ENCODE data around the gene LAMA4.
"Not testable (repeated sequence)": the region's sequence is repeated elsewhere in the genome, so short reads cannot be mapped to it uniquely, and the experiment has no call there.

Gene LAMA4

DNA sequence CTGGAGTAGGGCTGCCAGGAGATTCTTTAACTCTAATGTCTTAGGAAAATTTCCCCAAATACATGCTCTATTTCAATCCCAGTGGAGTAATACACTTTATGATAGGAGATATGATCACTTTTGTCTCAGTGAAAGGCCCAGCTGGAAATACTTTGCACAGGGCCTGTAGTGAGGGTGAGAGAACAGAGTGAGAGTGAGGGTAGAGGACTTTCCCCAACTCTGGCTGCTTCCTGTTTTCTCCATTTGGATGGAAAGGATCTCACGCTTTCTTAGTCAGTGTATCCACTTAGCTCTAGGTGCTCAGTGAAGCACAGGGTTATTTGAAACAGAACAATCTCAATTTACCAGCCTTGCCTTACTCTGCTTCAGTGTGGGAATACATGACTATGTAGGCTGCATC is 130.4 kb downstream of the LAMA4 start:
- FAIRE-seq: no peak

DNA sequence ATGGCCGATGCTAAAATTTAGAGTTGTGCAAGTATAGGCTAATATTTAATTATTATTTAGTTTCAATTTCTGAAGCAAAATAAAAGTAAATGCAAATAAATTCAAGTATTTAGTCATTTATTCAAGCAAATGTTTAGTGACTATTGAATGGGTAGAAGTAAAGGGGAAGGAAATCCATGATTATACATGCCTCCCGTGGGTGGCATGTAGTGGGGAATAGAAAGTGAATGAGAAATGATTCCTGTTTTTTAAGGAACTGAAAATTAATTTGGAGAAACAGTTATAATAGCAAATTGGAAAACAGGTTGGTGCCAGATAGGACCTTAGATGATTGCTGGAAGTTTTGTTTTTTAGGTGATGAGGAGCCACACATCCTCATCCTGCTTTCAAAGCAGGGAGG is 131.6 kb downstream of the LAMA4 start:
- FAIRE-seq: no peak

DNA sequence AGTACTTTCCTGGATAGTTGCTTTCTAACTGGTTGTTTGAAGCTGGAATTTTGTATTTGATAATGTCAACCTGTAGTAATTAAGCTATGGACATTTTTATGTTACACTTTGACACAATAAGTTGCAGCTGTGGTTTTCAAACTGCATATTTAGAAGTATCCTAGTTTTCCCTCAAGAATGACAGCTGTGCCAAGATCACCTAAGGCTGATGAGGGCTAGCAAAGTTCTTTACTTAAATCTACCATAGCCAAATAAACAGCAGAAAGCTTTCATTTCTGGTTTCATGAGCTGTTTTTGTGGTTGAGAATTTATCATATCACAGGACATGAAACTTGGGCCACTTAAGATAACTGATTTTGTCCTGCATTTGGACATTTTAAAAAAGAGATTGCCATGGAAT is 136.3 kb downstream of the LAMA4 start:
- no peak for FAIRE-seq

DNA sequence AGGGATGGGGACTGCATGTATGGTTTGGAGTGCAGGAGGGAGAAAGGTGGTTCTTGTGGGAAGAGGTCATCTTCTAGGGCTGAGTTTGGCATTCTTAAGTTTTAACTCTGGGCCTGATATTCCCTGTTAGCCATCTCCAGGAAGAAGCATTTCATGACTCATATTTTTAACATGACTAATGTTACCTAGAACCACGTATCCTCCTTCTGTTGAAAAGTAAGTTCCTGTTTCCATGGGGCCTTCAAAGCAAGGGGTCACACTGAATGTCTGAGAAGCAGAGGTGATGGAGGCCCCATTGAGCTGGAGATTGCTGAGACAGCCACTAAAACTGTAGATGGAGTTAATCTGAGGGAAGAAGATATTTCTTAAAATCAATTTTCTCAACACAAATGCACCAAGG is 136.8 kb downstream of the LAMA4 start:
- FAIRE-seq: no peak

DNA sequence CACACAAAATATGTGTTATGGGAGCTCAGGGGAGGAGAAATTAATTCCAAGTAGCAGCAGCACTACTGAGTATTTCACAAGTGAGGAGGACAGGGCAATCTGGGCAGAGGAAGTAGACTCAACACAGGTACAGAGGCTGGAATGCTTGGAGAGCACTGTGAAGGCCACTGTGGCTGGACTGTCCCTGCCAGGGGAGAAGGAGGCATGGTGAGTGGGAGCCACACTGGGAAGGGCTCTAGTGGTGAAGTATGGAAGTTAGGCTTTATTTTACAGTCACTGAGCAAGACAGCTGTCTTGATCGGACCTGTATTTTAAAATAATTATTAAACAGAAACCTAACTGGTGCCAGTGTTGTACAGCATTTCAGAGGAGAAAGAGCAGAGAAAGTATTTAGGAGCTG is 138.1 kb downstream of the LAMA4 start:
- FAIRE-seq: no peak

DNA sequence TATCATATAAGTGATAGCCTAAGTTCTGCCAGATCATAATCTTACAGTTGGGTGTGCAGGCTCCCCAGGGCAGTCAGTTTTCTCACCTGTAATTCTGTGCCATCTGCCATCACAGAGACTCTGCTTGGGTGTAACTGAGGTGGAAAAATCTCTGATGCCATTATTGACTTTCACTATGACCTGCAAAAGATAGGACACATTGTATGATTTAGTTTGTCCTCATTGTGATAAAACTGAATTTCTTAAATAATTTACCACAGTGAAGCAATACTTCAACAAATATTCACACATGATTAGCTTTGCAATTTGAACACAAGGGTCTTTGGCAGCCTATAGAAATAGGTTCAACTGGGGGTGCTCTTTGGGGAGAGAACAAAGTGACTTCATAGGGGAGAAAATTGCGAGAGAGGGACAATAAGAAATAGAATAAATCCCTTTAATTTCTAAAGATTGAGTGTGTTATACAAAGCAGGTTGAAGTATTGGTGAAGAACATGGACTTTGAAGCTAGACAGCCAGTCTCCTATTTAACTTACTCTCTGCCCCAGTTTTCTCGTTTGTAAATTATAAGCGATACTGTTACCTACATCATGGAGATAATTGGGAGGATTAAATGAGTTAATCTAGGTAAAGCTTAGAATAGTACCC is 139.7 kb downstream of the LAMA4 start:
- no peak for FAIRE-seq

DNA sequence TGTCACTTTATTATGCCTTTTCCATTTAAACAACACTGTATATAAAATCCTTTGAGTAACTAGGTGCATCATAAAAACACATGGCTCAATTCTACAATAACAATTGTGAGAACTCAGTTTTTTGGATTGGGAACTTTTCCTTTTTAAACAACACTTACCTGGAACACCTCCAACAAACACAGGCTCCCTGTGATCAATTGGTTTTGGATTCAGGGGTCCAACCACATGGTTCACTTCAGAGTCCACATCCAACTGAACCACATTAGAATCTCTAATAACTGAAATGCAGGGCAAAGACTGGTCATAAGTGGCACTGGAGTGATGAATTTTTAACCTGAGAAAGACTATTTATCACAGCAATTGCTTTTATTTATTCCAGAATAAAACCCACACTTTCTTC is 140.4 kb downstream of the LAMA4 start:
- no peak for FAIRE-seq

DNA sequence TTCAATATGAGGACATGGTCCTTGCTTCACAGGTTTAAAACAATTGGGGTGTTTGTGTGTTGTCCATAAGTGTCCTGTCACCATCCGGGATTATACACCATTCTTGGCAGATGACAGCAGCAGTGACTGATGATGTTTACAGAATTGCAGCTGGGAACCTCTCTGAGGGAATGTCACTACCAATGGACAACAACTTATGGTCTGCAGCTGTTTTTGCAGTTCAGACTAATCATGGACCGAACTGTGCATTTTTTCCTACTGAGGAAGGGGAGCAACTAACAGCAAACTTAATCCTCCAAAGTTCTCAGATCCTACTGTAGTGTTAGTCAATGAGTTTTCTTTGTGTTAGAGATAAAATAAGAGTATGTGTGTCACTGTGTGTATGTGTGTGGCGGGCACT is 140.9 kb downstream of the LAMA4 start:
- FAIRE-seq: no peak

DNA sequence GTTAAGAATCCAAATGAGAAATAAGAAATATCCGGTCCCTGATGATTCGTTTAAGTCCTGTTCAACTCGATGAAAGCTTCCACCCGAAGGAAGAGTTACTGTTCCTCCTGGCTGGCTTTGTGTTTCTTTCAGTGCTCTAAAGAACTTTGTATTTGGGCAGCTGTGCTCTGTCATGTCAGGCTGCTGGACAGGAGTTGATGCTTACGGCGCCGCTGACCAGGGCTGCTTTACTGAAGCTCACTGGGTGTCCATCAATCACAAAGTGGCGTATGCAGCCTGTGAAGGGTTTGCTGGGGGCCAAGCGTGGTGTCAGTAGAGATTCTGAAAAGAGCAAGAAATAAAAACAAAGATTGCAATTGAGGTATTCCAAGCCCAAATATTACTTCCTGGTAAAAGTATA is 145.1 kb downstream of the LAMA4 start:
- FAIRE-seq: no peak

DNA sequence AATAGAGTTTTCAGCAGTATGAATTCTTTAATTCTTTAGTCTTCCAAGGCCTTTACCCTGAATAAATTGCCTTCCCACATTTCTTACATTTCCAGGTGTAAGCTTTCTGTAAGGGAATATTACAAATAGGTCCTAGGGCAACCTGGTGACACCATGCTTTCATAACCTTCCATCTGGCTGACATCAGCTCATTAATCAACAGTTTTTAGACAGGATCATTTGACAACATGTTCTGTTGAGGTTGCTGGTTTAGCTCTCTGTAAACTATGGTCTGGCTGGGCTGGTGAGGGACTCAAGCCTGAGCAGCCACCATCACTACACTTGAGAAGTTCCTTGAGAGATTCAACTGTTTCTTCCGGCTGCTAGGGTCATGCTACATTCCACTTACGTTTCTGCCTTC is 147.8 kb downstream of the LAMA4 start:
- no peak for FAIRE-seq

DNA sequence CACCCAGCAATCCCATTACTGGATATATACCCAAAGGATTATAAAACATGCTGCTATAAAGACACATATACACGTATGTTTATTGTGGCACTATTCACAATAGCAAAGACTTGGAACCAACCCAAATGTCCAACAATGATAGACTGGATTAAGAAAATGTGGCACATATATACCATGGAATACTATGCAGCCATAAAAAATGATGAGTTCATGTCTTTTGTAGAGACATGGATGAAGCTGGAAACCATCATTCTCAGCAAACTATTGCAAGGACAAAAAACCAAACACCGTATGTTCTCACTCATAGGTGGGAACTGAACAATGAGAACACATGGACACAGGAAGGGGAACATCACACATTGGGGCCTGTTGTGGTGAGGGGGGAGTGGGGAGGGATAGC is 148.3 kb downstream of the LAMA4 start:
- not testable (repeated sequence) for FAIRE-seq

DNA sequence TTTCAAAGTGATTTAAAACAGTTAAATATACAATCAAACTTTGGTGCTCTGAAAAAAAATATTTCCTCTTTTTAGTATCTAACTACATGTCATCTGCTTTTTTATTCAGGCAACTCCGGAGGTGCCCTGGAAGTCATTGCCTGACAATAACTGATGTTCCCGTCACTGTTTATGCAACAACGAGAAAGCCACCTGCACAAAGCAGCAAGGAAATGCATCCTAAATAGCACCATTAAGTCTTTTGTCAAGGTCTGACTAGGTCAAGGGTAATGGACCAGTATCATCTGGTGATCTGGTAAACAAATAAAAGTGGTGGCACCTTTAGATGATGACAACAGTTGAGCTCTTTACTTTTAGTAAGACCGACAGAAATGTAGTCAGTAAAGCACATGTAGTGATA is 153.8 kb downstream of the LAMA4 start:
- FAIRE-seq: no peak

DNA sequence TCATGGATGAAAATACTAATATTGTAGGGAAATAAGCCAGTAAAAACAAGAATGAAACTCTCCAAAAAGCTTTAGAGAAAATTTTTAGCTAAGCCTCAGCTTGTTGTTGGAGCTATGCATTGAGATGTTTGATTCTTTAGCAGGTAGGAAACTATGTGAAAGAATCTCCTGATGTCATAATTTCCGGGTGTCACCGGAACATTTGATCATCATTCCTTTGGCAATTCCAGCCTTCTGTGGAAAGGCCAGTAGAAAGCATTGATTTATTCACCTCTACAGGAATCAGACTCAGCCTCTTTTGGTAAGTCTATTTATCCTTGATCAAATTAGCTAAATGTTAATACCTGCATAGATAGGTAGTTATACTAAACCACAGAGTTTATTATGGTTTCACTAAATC is 157.5 kb downstream of the LAMA4 start:
- no peak for FAIRE-seq

DNA sequence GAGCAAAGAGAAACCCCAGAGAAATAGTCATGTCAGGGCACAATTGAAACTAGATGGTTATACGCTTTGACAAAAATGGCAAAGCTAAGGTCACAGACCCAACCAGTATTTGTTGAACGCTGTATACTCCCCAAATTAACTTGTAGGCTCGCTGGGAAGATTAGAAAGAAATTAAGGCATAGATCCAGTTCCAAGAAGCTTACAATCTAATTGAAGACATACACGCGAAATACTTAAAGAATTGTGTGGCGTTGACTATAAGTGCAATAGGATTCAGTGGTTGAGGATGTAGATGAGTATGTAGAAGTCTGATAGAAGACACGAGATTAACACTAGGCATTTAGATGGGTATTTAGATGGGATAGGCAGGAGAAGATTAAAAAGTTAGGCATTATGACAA is 166.5 kb downstream of the LAMA4 start:
- no peak for FAIRE-seq

DNA sequence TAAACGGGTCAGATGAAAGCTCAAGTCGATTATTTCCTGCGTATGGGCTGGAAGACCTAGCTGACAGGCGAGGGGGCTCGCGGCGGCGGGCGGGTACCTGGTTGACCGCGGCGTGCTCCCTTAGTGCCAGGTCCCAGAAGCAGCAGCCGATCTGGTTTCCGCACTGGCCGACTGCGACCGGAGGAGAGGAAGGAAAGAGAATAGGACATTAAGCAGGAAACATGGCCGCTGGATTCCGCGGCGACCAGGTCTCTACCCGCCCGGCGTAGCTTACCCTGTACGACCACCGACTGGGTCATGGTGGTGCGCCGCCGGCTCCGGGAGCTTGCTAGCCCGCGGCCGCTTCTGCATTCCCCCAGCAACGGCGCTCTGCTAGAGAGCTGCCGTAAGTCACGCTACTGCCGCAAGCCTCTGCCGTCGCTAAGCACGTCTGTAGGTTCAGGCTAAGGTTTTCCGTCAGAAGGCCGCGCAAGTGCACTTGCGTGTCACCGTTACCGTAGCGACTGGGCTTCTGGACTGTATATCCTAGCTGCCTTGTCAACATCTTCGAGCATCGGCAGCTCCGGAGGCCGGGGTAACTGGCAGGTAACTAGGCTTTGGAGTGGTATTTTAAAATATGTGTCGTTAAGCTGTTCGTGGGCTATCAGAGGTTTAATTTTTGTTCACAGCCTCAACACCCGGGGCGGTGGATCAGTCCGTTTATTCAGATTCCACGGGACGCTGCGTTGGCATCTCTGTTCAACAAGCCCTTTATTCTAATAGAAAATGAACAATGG is 167.0 kb downstream of the LAMA4 start, which contains the start of the genes FAM229B and TUBE1:
Gene FAM229B, plus strand, starts transcription at position 456 of the 776 bp plus-strand sequence. CDS start 11,693 bp downstream, outside the sequence.
Gene TUBE1, minus strand, starts transcription at position 347 of the 776 bp plus-strand sequence. Its CDS starts 48 bp downstream, at position 299.
- peak; percentile 93 for FAIRE-seq

DNA sequence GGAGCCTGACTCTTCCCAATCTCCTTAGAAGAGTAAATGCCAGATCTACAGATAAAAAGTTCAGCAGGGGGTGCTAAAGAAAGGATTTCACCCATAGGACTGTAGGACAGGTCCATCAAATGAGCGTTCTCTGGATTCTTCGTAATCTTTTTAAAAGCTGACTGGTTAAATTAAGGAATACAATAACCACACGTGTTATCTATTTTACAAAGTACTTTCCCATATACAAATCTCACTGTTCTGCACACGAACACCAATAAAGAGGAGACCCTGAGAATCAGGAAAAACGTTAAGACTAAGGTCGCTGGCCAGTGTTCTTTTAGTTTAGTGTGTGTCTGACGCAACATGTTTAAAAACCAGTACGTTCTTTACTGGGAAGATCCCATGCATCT is 167.6 kb downstream of the LAMA4 start:
- FAIRE-seq: no peak

DNA sequence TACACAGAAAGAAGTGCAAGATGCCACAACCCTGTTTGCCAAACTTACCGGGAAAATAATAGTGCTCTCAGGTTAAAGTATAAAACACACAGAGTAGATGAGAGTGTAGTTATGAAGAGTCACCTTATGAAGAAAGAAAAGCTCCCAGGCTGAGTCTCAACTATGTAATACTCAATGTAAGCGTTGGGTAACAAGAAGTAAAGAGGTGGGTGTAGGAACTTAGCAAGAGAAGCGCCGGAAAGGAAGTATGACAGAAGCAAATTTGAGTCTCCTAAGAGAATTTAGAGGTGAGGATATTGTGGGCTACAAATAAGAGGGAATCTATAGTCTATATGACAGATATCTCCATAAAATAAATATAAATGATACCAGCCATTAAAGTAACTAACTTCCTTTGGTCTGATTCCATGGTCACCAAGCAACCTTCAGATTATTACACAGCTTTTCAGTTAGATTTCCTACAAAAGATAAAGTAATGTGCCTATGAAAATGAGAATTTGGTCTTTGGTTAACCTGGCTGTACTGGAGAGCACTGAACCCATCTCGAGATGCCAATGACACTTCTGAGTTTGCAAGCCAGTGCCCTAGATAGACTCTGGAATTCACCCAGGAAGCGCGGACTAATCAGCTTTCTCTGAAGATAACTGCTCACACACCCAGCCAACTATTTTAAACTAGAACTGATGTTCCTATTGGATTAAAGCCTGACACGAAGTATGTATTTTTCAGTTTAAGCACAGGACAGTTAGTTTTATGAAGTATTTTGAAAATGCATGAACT is 168.9 kb downstream of the LAMA4 start:
- FAIRE-seq: no peak

DNA sequence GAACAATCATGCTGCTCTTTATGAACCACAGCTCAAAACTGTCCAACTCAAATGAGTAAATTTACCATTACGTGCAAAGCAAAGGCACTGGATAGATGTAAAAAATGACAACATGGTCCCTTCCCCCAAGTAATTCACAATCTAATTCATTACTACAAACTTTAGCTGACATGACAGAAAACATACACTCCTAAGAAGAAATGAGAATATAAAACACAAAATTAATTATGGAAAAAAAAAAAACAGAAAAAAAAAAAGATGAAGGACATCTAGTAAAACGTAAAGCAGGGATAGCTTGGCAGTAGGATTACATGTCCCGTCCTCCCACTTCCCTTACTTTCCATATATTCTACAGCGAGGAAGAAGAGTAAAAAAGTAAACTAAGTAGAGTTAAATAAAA is 172.8 kb downstream of the LAMA4 start:
- no peak for FAIRE-seq

DNA sequence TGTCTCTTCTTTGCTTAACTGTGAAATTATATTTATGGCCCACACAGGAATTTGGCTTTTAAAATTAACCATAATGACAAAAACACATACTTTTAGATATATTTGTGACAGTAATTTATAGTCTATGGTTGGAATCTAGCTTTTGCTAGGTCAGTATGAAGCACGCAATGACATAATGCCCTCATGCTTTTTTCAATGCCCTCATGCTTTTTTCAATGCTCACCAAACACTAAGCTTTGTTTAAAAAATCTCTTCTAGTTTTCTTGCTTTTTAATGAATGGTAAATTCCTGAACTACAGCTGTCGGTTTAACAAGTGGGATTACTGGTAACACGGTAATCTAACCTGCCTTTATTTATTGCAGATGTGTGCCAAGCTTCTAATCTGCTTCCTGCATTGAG is 187.8 kb downstream of the LAMA4 start:
- FAIRE-seq: no peak

DNA sequence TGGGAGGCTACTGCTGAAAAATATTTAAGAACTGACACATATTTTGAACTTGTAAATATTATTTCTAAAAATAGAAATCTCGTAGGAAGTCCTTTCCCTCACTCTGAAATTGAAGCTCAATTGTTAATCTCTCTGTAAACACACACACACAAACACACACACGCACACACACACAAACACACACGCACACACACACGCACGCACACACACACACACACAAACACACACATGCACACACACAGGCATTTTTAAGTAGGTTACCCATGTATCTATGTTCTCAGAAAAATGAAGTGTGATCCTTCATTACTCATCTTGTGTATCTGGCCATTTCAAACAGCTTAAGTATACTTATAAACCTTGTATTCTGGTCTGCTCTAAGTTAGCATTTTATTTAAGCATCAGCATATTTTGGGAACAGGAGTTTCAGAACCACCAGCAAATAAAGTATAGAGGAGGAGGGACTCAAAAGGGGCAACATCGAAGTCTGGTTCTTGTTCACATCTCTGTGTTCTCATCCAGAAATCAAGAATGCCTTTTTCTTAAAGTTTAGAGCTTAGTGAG is 188.9 kb downstream of the LAMA4 start:
- no peak for FAIRE-seq

DNA sequence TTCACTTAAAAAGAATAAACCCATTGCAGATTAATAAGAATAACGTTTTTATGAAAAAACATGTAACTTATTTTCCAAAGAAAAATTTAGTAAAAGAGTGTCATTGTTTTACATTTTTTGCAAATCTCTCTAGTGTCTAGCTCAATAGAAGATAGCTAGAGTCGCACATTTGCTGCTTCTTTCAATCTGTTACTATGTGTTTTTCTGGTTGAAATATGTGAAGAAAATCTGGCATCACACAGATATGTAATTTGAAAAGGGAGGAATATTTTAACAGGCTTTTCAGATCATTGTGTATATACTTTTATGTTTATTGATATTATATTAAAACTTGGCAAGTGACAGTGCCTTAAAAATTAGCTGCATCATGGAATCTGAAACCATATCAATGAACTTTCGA is 191.4 kb downstream of the LAMA4 start:
- FAIRE-seq: no peak

DNA sequence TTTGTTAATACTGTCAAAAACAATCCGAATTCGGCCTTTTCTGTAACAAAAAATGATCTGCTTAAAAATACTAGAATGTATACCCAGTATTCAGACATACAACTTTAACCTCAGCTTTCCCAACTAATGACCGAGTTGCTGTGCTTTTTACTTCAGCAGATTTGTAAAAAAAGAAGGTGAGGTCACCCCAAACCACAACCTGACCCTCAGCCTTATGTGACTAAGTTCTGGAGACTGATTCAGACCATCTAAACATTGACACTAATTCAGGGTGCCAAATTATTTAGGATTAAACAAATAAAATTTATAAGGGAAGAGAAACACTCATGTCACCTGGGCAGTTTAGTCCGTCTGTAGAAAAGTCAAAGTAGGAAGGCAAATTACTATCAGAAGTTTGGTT is 192.8 kb downstream of the LAMA4 start:
- no peak for FAIRE-seq

All from G401.6 (cell line).